OCI-LY7 (cell line): ENCODE results near the gene TMC4.
"Not testable (repeated sequence)": the region's sequence is repeated elsewhere in the genome, so short reads cannot be mapped to it uniquely, and the experiment has no call there.

Experiments
- EZH2phosphoT487 ChIP-seq: fragments of 200-600 bp; sonication (generic); IDR thresholded peaks from 2 replicates; pipeline ENCODE4 v1.6.1; 2018; ENCODE audit warnings: low read depth, borderline replicate concordance, mild to moderate bottlenecking, mixed run types, antibody characterized with exemption, low read length, moderate library complexity, mixed read lengths
- TF ChIP-seq, protein P1 (sequence below): fragments of 200-600 bp; sonication (generic); conservative IDR thresholded peaks from 2 replicates; pipeline ENCODE4 v1.5.1; 2014; ENCODE audit warnings: mild to moderate bottlenecking, antibody characterized with exemption, low read length, moderate library complexity, mixed read lengths

DNA sequence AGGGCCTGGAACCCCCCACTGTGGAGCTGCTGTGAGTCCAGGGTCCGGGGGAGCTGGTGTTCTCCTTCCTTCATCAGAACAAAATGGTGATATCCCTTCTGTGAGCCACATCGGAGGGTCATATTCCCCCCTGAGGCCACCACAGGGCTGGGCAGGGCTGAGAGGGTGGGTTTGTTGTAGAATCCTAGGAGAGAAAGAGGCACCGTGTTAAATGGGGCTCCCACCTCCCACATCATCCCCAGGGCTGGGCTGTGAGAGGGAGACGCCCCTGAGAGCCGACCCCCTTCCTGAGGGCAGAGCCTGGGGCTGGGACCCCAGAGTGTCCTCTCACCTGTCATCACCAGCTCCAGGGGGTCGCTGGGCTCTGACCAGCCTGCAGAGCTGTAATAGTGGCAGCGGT is 49.0 kb upstream of the TMC4 start:
- TF ChIP-seq, protein P1, sequence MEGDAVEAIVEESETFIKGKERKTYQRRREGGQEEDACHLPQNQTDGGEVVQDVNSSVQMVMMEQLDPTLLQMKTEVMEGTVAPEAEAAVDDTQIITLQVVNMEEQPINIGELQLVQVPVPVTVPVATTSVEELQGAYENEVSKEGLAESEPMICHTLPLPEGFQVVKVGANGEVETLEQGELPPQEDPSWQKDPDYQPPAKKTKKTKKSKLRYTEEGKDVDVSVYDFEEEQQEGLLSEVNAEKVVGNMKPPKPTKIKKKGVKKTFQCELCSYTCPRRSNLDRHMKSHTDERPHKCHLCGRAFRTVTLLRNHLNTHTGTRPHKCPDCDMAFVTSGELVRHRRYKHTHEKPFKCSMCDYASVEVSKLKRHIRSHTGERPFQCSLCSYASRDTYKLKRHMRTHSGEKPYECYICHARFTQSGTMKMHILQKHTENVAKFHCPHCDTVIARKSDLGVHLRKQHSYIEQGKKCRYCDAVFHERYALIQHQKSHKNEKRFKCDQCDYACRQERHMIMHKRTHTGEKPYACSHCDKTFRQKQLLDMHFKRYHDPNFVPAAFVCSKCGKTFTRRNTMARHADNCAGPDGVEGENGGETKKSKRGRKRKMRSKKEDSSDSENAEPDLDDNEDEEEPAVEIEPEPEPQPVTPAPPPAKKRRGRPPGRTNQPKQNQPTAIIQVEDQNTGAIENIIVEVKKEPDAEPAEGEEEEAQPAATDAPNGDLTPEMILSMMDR: not testable (repeated sequence)
- TF ChIP-seq EZH2phosphoT487: not testable (repeated sequence)
